Neural progenitor cell (in vitro differentiated cells): Measurements from ENCODE around the gene HOXC10.

ENCODE experiments used
- CTCF ChIP-seq: fragments of 200-600 bp; sonication (generic); IDR thresholded peaks from 2 replicates; pipeline ENCODE4 v1.5.1; 2017; ENCODE audit warnings: antibody characterized with exemption, mild to moderate bottlenecking
- EZH2 ChIP-seq: fragments of 200-600 bp; sonication (generic); IDR thresholded peaks from 2 replicates; pipeline ENCODE4 v1.6.1; 2017; ENCODE audit warnings: antibody characterized with exemption, mild to moderate bottlenecking, moderate library complexity
- EZH2phosphoT487 ChIP-seq: fragments of 200-600 bp; sonication (generic); IDR thresholded peaks from 2 replicates; pipeline ENCODE4 v1.6.1; 2017; ENCODE audit warnings: antibody characterized with exemption

- TF ChIP-seq CTCF (no peak), EZH2phosphoT487 (peak; percentile 49), EZH2 (no peak)
These were observed 16.6 kb downstream of the HOXC10 start for GRCh38 chr12:54001283-54002187.
